AG09319 (cell line): ENCODE data around the gene PTPRT.

Source experiments
- DNase-seq: peaks from one replicate; pipeline ENCODE4 v3.0.0-alpha.2; 2010; ENCODE audit warnings: low read depth; ENCODE audit errors: extremely low read depth
- TF ChIP-seq, protein P1 (sequence below): IDR thresholded peaks from 2 replicates; pipeline ENCODE4 v1.5.1; 2011; ENCODE audit warnings: low read depth, mild to moderate bottlenecking, inconsistent platforms, low read length, moderate library complexity

PTPRT gene

DNA sequence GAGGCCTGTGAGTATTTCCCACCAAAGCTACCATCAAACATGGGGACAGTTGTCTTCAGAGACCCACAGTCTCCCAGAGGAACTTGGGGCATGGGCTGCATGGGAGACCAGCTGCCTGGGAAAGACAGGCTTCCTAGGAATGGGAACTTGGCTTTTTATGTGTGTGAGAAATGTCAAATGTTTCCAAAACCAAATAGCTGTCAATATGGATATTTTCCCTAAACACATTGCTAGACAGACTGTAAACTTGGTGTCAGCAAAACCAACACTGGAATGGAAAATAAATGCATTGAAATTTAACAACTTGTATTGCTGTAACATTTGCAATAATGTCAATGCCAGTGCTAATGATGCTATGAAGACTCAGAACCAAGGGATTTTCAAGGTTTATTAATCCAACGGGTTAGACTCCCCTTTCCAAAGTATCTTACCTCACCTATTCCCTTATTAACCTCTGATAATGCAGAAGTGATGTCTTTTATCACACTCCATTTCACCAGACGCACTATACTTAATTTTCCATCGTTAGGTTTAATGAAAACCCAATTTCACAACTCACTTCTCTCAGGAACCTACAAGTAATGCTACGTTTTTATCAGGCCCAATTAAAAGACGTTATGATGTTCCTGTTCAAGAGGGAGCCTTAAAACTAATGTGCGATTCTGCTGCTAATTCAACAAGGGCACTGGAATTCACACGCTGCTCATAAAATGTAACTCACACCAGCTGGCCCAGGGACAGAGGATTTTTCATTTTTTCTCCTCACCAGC, 1025.4 kb downstream of the PTPRT start:
- DNase-seq = no peak
- TF ChIP-seq, protein P1, sequence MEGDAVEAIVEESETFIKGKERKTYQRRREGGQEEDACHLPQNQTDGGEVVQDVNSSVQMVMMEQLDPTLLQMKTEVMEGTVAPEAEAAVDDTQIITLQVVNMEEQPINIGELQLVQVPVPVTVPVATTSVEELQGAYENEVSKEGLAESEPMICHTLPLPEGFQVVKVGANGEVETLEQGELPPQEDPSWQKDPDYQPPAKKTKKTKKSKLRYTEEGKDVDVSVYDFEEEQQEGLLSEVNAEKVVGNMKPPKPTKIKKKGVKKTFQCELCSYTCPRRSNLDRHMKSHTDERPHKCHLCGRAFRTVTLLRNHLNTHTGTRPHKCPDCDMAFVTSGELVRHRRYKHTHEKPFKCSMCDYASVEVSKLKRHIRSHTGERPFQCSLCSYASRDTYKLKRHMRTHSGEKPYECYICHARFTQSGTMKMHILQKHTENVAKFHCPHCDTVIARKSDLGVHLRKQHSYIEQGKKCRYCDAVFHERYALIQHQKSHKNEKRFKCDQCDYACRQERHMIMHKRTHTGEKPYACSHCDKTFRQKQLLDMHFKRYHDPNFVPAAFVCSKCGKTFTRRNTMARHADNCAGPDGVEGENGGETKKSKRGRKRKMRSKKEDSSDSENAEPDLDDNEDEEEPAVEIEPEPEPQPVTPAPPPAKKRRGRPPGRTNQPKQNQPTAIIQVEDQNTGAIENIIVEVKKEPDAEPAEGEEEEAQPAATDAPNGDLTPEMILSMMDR = no peak

DNA sequence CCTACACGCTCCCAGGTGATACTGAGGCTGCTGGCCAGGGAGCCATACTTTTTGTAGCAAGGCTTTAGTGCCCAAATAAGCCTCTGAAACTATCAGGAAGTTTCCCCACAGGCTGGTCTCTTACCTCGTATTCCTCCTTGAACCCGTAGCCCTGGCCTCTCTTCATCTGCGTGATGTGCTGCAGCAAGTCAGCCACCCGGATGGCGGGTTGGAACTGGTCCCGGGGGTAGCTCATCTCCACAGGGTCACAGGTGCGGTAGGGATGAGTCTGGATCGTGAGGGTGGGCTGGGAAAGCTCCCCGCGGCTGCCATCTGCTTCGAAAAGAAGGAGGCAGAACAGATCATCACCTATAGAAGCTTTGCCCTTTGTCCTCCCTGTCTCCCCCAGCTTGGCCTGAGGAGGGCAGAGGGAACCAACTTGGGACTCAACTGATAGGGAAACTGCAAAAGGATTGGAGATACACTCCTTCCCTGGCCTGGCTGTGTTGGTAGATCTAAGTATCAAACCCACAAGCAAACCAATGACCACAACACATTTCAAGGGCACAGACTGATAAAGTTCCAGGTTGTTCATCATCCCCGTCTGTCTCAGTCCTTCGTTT, 1028.4 kb downstream of the PTPRT start:
- DNase-seq = no peak
- TF ChIP-seq, protein P1 = no peak

DNA sequence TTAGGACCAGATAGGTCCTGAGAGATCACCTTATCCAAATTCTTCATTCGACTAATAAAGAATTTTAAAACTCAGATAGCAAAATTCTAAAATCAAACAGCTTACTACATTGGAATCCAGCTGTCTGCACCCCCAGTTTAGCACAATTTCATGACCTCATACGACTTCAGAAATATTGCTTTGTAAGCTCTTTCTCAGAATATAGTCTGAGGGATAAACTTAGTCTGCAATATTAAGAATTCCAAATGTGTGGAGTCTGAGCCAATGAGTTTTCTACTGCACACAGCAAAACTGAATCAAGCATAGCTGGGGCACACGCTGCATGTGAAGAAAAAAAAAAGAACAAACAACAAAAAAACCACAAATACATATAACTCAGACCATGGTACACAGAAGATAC, 1029.9 kb downstream of the PTPRT start:
- no peak for DNase-seq
- TF ChIP-seq, protein P1 = no peak

DNA sequence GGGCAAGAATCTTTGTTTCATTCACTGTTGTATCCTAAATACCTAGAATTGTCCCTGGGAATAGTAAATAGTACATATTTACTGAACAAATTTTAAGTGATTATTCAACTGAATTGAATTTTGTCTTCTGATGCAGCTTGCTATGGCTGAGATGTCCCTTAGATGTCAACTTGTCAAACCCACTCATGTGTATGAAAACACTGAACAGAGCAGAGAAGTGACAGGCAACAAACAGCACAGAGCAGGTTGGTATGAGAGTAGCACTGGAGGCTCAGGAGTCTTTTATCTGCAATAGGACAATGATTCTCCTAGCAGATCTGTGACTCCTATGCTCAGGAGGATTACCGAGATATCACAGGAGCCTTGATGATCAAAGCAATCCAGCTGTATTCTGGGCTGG, 1031.4 kb downstream of the PTPRT start:
- TF ChIP-seq, protein P1 = no peak

DNA sequence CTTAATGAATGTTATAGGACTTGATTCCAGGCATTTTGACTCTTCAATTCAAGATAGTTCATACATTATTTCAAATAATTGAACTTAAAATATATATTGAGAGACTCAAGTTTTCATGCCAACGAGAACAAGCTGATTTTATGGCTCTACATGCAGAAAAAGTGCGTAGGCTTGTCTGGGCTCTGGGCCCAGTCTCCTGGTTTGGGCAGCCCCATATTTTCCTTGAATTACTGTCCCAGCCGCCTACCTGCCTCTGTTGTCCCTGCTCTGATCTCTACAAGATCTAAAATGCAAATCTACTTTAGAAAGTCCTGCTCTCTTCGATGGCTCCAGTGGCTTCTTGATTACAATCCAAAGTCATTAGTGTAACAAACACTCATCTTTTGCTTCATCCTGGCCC, 1034.1 kb downstream of the PTPRT start:
- TF ChIP-seq, protein P1 = no peak
- no peak for DNase-seq

More for the DNA sequence above, 1031.4 kb downstream of the PTPRT start:
- no peak for DNase-seq

DNA sequence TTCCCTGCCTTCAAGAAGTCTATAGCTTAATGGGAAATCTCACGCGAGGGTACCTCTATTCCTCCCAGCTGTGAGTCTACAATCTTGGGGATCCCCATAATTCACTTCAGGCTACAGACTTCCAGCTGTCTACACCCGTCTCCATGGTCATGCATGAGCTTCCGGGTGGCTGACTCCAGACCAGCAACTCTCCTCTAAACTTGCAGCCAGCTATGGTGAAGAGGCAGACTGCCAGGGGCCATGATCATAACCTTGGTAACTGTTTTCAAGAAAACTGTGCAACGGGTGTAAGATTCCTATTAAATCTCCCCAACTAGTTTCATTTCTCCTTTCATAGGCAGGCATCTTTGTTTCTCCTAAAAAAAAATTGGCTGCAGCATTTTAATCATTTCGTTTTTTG, 1037.1 kb downstream of the PTPRT start:
- no peak for DNase-seq
- TF ChIP-seq, protein P1 = no peak

DNA sequence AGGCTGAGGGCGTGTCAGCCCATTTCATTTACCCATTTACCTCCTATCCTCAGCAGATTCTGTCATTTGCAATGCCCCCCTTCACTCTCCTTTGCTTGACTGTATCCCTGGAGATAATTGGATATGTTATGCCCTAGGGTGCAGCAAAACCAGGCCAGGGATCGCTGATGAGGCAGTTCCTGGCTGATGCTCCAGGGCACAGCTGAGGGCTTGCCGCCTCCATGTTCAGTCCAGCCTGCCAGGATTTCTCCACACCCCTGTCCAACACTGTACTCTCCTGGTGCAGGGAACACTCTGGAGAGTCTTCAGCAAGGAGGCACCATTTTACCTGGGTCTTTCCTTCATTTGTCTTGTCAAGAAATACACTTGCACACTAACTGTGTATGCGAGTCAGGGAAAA, 1039.5 kb downstream of the PTPRT start:
- DNase-seq = no peak
- TF ChIP-seq, protein P1 = no peak
